Stimulated activated CD4-positive, alpha-beta T cell treated with anti-CD3 and anti-CD28 coated beads, Interleukin-12 subunit alpha, Interleukin-12 subunit beta, amount 100 ng/mL, for 24 hours (primary cell): Measurements from ENCODE around the gene SERPINB3.
"Not testable (repeated sequence)": the region's sequence is repeated elsewhere in the genome, so short reads cannot be mapped to it uniquely, and the experiment has no call there.

Experiments used
- DNase-seq, 2 experiments: peaks; one replicate each; pipeline ENCODE4 v3.0.0-alpha.2; 2020; ENCODE audit warnings: low read depth in 2 of 2

SERPINB3 gene

DNA sequence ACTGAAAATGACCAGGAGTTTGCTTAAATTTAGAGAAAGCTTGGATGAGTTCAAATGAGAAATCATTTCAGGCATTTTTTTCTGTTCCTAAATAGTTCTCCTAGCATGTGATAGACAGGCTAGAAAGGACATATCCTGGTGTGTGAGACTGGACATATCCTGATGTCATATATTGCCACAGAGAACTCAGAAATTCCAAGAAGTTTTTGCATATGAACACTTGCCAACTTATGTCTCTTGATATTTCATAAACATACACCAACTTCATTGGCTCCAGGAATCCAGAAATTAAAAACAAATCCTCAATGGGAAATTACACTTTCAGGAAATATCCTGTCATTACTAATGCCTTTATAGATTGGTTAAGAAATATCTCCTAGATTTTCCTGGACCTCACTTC lies 14.8 kb downstream of the SERPINB3 start:
- DNase-seq, result no peak

DNA sequence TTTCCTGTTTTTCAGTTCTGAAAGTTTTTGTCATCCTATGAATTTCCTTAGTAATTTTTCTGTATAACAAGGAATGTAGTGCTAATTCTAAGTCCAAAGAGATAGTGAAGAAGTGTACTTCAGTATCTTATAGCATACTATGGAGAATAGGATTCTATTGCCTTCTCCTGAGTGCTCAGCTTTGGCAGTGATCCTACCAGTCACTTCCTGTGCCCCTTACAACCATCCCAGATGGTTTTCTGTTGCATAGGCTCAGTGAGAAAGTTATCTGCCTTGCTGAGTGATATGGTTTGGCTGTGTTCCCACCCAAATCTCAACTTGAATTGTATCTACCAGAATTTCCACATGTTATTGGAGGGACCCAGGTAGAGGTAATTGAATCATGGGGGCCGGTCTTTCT lies 17.0 kb downstream of the SERPINB3 start:
- not testable (repeated sequence) for DNase-seq

GRCh38 chr18:63644142-63644541 lies 17.6 kb downstream of the SERPINB3 start, which contains the start of gene SERPINB4:
Gene SERPINB4, minus strand, starts transcription at chr18:63644256. Its CDS starts 679 bp downstream, at chr18:63643577.
- not testable (repeated sequence) for DNase-seq

DNA sequence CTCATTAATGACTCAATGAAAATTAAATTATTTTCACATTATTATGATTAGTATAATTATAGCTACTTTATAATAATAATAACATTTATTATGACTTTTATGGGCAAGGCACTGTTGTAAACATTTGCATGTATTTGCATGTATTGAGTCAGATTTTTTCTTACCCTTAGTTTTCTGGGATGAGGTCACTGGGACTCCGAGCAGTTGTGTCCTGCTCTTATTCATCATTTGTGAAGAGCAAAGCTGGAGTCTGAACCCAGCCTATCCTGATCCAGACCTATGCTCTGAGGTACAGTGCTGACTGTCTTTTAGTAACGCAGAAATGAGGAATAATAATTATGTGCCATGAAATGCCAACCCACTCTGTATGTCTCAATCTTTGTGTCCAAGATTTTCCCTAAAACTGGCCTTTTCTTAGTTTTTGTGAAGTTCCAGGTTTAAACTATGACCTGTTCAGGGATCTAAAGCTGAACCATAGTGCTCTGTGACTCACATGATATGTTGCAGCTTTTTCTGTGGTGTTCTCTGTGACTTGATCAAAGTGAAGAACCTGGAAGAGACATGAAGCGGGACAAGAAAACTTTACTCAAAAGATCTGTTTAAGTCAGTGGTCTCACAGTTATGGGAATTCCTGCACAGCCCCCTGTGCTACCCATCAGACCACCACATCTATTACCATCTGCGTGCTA lies 18.9 kb downstream of the SERPINB3 start:
- DNase-seq, result not testable (repeated sequence)

GRCh38 chr18:63641157-63641680 lies 20.5 kb downstream of the SERPINB3 start:
- not testable (repeated sequence) for DNase-seq

DNA sequence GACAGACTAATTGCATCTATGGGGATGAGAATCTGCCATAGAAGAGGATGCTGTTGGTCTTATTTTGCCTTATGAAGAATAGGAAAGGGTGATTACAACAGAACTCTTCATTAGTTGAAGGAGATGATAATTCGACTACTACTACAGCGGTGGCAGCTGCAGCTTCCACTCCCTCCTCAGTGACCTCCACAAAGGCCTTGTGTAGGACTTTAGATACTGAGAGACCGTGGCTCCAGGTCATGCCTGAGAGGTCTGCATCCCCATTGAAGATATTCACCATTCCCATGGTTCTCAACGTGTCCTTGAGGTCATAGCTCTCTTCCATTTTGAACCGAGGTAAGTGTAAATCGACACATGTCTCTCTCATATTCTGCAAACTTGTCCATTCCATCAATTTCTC lies 24.0 kb downstream of the SERPINB3 start:
- DNase-seq, result no peak

GRCh38 chr18:63627819-63628218 lies 33.9 kb downstream of the SERPINB3 start:
- DNase-seq, result no peak

DNA sequence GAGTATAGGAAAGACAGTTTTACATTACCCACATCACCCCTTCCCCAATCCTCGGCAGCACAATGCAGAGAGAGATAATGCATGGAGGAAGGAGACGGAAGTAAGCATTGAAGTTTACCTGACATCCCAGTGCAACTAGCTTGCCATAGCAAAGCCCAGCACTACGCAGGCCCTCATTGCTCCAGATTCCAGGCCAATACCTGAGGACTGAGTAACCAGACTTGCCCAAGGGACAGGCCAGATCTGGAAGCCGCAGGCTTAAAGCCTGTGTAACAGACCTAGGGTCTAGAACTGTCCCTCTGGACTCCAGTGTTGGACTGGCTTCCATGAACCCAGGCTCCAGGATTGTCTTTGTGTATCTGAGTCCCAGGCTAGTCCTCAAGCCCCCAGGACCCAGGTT lies 35.3 kb downstream of the SERPINB3 start:
- DNase-seq, result no peak

- no peak for DNase-seq
Measured at GRCh38 chr18:63624863-63625262, 36.8 kb downstream of the SERPINB3 start.

DNA sequence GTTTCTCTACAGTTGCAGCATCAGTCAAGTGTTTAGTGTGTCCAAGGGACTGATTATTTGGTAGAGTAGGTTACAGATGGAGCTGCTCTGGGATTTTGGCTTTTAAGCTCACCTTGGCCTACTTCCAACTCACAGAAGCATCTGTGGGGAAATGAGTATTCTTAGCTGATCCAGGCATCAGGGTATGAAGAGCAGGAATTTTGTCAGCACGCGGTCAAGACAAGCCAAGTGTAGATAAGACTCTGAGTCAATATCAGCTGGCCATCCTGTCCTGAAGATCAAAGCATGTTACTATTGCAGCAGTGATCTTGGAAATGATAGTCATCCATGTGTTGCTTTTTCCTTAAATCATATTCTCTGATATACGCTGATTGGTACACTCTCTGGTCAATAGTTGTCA lies 42.0 kb downstream of the SERPINB3 start:
- DNase-seq, result no peak

DNA sequence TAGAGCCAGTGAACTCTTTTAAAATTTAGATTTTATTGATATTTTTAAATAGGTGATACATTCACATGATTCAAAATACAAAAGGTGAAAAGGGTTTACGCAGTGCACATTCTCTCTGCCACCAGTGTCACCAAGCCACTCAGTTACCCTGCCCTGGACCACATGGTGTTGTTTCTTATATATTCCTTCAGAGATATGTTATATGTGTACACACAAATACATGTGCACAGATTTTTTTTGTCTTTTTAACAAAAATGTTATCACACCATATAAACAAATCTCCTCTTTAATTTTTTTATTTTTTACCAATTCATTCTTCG lies 43.8 kb downstream of the SERPINB3 start:
- DNase-seq, result no peak

GRCh38 chr18:63617049-63617914 lies 44.4 kb downstream of the SERPINB3 start:
- no peak for DNase-seq

- no peak for DNase-seq
Measured at GRCh38 chr18:63613420-63613819, 48.3 kb downstream of the SERPINB3 start.

DNA sequence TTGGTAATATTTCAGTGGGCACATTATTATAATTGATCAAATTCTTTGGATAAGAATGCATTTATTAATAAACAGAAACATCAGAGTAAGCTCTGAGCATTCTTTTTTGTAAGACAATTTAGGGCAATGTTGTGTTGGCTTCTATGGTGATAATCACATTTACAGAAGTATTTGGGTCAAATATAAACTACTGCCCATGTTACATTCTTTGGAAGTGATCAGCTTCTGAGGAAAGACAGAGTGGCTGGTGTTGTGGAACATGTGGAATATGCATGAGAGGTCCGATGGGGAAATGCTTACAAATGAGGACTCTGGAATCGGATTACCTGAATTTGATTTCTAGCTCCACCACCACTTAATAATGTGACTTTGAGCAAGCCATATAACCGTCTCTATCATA lies 55.2 kb downstream of the SERPINB3 start:
- no peak for DNase-seq
